Activated naive CD4-positive, alpha-beta T cell treated with anti-CD3 and anti-CD28 coated beads, Interleukin-2, amount 10 ng/mL, durations not matched to agents 7 days and 5 days (primary cell): ENCODE results near the gene FHIT.

Experiments used
- CTCF ChIA-PET: fragments of 350-600 bp; sonication (Branson Sonifier 250); formaldehyde crosslinking; loops from one replicate; lab custom pipeline; 2021; ENCODE audit warnings: antibody characterized with exemption; lab: Charles Lee
- DNase-seq: peaks from one replicate; pipeline ENCODE4 v3.0.0-alpha.2; 2020
- H3K27ac Mint-ChIP-seq: one replicate; pipeline ENCODE4 v1.8.0; 2021; ENCODE audit warnings: mild to moderate bottlenecking, moderate library complexity, mixed read lengths
- H3K27me3 Mint-ChIP-seq: one replicate; pipeline ENCODE4 v1.8.0; 2021; ENCODE audit warnings: mild to moderate bottlenecking, mixed read lengths
- H3K36me3 Mint-ChIP-seq: one replicate; pipeline ENCODE4 v1.8.0; 2021; ENCODE audit warnings: mixed read lengths
- H3K4me1 Mint-ChIP-seq: one replicate; pipeline ENCODE4 v1.8.0; 2021; ENCODE audit warnings: mixed read lengths
- H3K4me3 Mint-ChIP-seq: one replicate; pipeline ENCODE4 v1.8.0; 2021; ENCODE audit warnings: mild to moderate bottlenecking, moderate library complexity, mixed read lengths
- H3K9me3 Mint-ChIP-seq: one replicate; pipeline ENCODE4 v1.8.0; 2021; ENCODE audit warnings: mixed read lengths

The FHIT gene

DNA sequence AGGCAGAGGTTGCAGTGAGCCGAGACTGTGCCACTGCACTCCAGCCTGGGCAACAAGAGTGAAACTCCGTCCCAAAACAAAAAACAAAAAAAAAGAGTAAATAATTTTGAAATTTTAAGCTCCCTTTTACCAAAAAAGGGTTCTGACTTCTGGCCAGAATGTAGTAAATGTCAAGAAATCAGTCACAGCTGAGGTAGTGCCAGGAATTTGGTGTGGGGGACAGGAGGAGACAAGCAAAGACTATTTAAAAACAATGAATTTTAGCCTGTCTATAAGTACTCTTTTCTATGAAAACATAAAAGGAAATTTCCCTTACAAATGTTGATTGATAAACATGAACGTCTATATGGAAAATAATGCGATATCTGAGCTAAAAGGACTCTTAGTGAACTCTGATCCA lies 363.7 kb downstream of the FHIT start:
- Mint-ChIP-seq H3K4me3 (no peak overlapping the region), H3K4me1 (no peaks in the 10 kb centered on the region), H3K27ac (no peak overlapping the region), H3K27me3 (no peaks in the 10 kb centered on the region), H3K9me3 (no peaks in the 10 kb centered on the region), H3K36me3 (no peaks in the 10 kb centered on the region)
- DNase-seq = no peak
- CTCF ChIA-PET = no interaction called here

GRCh38 chr3:60886518-60886917 lies 364.7 kb downstream of the FHIT start:
- CTCF ChIA-PET = no interaction called here
- H3K9me3 Mint-ChIP-seq = no peaks in the 10 kb centered on the region
- H3K36me3 Mint-ChIP-seq = no peaks in the 10 kb centered on the region
- no peak overlapping the region for H3K4me3 Mint-ChIP-seq
- no peak for DNase-seq
- H3K4me1 Mint-ChIP-seq = no peaks in the 10 kb centered on the region
- no peaks in the 10 kb centered on the region for H3K27me3 Mint-ChIP-seq
- H3K27ac Mint-ChIP-seq = no peak overlapping the region

- H3K4me3 Mint-ChIP-seq = no peak overlapping the region
- CTCF ChIA-PET = no interaction called here
- no peak overlapping the region for H3K27ac Mint-ChIP-seq
- no peaks in the 10 kb centered on the region for H3K27me3 Mint-ChIP-seq
- peaks cover 2% of the 10 kb centered on the region for H3K36me3 Mint-ChIP-seq
- peaks cover 6% of the 10 kb centered on the region for H3K9me3 Mint-ChIP-seq
- no peak for DNase-seq
- H3K4me1 Mint-ChIP-seq = no peaks in the 10 kb centered on the region
These were observed 367.2 kb downstream of the FHIT start for GRCh38 chr3:60884005-60884404.

GRCh38 chr3:60877188-60877587 lies 374.1 kb downstream of the FHIT start:
- Mint-ChIP-seq H3K9me3 (peaks cover 6% of the 10 kb centered on the region), H3K36me3 (peaks cover 2% of the 10 kb centered on the region), H3K4me1 (no peaks in the 10 kb centered on the region), H3K27me3 (no peaks in the 10 kb centered on the region), H3K4me3 (no peak overlapping the region), H3K27ac (no peak overlapping the region)
- no peak for DNase-seq
- CTCF ChIA-PET = no interaction called here

- no peak for DNase-seq
- no peaks in the 10 kb centered on the region for H3K4me1 Mint-ChIP-seq
- no peaks in the 10 kb centered on the region for H3K36me3 Mint-ChIP-seq
- H3K9me3 Mint-ChIP-seq = peaks cover 1% of the 10 kb centered on the region
- no peaks in the 10 kb centered on the region for H3K27me3 Mint-ChIP-seq
- H3K27ac Mint-ChIP-seq = no peak overlapping the region
- H3K4me3 Mint-ChIP-seq = no peak overlapping the region
- CTCF ChIA-PET = no interaction called here
These were observed 380.9 kb downstream of the FHIT start for GRCh38 chr3:60870396-60870795.

DNA sequence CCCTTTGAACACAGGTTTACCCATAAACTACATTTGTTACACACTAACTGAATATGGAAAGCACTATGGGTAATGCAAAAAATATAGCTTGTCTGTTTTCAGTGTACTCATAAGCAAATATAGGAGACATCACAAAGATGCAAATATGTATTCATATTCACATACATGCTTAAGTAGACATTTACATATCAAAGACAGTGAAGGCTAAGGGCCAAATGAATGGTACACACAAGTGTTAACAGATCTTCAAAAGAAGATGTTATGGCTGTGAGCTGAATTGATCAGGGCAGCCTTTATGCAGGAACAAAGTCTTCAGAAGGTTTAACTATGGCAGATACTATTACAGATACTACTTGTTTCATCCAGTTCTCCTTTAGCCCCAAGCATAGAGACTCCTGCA lies 384.1 kb downstream of the FHIT start:
- Mint-ChIP-seq H3K9me3 (peaks cover 3% of the 10 kb centered on the region), H3K36me3 (no peaks in the 10 kb centered on the region), H3K27me3 (no peaks in the 10 kb centered on the region), H3K4me1 (no peaks in the 10 kb centered on the region), H3K27ac (no peak overlapping the region), H3K4me3 (no peak overlapping the region)
- CTCF ChIA-PET = no interaction called here
- DNase-seq = no peak

DNA sequence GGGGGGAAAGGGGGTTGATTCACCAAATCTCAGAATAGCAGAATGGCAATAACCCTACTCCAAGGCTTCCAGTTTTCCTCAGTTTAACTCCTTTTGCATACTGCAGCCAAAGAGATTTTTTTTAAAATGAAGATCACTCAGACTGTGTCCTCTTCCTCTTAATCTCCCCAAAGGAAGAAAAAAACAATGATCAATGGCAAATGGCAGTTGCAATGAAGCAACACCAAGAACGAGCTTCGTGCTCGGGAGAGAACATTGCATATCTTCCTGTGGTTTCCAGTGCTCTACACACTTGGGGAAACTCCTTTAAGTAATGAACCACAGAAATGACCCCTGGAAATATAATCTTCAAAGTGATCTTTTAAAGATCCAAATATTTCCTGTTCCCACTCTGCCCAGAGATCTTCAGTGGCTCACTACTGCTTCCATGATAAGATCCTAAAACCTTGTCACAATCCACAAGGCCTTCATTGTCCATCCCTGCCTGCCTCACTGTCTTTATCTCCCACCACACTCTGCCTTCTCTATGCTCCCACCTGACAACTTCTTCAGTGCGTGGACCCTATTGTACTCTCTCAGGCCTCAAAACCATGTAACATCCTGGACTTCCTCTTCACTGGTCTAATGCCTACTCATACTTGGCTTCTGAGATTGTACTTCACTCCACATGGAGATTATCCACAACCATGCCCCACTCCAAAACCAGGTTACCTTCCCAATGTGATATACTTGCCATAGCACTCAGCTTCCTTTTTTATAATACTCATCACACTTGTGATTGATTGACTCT lies 394.8 kb downstream of the FHIT start:
- no peaks in the 10 kb centered on the region for H3K27me3 Mint-ChIP-seq
- no peak overlapping the region for H3K4me3 Mint-ChIP-seq
- H3K27ac Mint-ChIP-seq = no peak overlapping the region
- no peaks in the 10 kb centered on the region for H3K36me3 Mint-ChIP-seq
- CTCF ChIA-PET = no interaction called here
- H3K4me1 Mint-ChIP-seq = no peaks in the 10 kb centered on the region
- peaks cover 6% of the 10 kb centered on the region for H3K9me3 Mint-ChIP-seq
- DNase-seq = no peak

DNA sequence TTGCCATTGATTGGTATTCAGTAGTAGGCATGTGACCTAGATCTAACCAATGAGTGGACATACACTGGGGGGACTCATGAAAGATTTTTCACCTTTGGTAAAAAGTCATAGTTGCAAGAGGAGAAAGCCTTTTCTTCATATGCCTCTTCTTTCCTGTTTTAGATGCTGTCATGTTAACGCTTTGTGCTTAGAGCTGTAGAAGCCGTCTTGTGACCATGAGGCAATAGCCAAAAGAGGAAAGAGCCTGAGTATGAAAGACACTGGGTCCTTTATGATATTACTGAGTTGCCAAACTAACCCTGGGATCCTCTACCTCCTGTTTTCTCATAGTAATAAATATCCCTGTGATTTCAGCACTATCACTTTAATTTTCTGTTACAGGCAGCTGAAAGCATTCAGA lies 396.0 kb downstream of the FHIT start:
- Mint-ChIP-seq H3K36me3 (no peaks in the 10 kb centered on the region), H3K27me3 (no peaks in the 10 kb centered on the region), H3K4me1 (no peaks in the 10 kb centered on the region), H3K27ac (no peak overlapping the region), H3K4me3 (no peak overlapping the region), H3K9me3 (peaks cover 5% of the 10 kb centered on the region)
- no peak for DNase-seq
- CTCF ChIA-PET = no interaction called here

DNA sequence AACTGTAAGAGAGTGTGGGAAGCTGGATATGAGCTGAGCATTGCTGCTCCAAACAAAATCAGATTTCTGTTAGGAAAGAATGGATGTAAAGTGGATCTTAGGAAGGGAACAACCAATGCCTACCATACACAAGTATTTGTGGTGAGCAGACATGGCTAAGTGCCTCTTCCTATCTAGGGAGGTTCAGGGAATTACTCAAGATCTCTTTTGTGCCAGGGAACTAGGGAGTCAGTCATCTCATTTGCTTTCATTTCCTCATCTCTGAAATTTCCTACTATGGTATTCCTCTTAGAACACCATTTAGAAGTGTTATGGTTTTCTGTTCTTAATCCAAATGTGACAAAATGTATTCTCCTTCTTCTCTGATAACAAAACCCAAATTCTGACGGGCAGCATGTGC lies 396.5 kb downstream of the FHIT start:
- H3K27me3 Mint-ChIP-seq = no peaks in the 10 kb centered on the region
- no peaks in the 10 kb centered on the region for H3K36me3 Mint-ChIP-seq
- no peak for DNase-seq
- peaks cover 5% of the 10 kb centered on the region for H3K9me3 Mint-ChIP-seq
- H3K4me3 Mint-ChIP-seq = no peak overlapping the region
- H3K27ac Mint-ChIP-seq = no peak overlapping the region
- CTCF ChIA-PET = no interaction called here
- no peaks in the 10 kb centered on the region for H3K4me1 Mint-ChIP-seq

- Mint-ChIP-seq H3K4me3 (no peak overlapping the region), H3K9me3 (no peaks in the 10 kb centered on the region), H3K36me3 (no peaks in the 10 kb centered on the region), H3K4me1 (no peaks in the 10 kb centered on the region), H3K27ac (no peak overlapping the region), H3K27me3 (no peaks in the 10 kb centered on the region)
- CTCF ChIA-PET = no interaction called here
- no peak for DNase-seq
These were observed 403.5 kb downstream of the FHIT start for GRCh38 chr3:60847791-60848190.

DNA sequence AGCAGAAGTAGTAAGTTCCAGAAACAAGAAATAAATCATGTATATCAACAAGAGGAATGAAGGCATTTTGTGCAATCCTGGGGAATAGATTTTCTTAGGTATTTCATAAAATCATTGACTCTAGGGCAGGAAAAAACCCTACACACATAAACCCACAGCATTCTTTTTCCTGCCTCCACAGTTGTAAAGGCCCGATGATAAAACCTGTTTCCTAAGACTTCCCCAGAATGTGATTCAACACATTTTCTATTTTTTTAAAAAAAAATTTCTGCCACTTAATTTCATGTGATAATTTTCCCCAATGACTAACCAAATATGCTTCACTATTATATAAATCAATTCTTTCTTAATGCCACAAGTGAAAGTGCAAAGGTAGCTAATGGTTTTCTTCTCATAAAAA lies 407.0 kb downstream of the FHIT start:
- CTCF ChIA-PET = no interaction called here
- Mint-ChIP-seq H3K4me1 (no peaks in the 10 kb centered on the region), H3K36me3 (no peaks in the 10 kb centered on the region), H3K27ac (no peak overlapping the region), H3K9me3 (no peaks in the 10 kb centered on the region), H3K27me3 (no peaks in the 10 kb centered on the region), H3K4me3 (no peak overlapping the region)
- DNase-seq = no peak

GRCh38 chr3:60841355-60841754 lies 409.9 kb downstream of the FHIT start:
- Mint-ChIP-seq H3K36me3 (no peaks in the 10 kb centered on the region), H3K4me3 (no peak overlapping the region), H3K27ac (no peak overlapping the region), H3K9me3 (no peaks in the 10 kb centered on the region), H3K27me3 (no peaks in the 10 kb centered on the region), H3K4me1 (no peaks in the 10 kb centered on the region)
- DNase-seq = no peak
- CTCF ChIA-PET = no interaction called here

GRCh38 chr3:60839246-60839645 lies 412.0 kb downstream of the FHIT start:
- Mint-ChIP-seq H3K27ac (no peak overlapping the region), H3K4me1 (no peaks in the 10 kb centered on the region), H3K9me3 (no peaks in the 10 kb centered on the region), H3K4me3 (no peak overlapping the region), H3K27me3 (no peaks in the 10 kb centered on the region), H3K36me3 (no peaks in the 10 kb centered on the region)
- CTCF ChIA-PET = no interaction called here
- DNase-seq = no peak

DNA sequence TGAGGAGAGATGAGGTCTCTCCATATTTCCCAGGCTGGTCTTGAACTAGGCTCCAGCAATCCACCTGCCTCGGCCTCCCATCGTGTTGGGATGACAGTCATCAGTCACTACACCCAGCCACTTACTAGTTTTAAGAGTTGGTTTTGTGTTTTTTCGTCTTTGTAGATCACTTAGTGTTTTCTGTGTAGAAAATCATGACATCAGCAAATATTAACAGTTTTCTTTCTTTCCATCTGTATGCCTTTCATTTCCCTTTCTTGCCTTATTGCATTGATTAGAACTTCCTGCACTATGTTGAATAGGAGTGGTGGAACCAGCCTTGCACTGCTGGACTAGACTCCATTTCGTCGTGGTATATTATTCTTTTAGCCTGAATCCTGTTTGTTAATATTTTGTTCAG lies 415.5 kb downstream of the FHIT start:
- no peak overlapping the region for H3K27ac Mint-ChIP-seq
- H3K27me3 Mint-ChIP-seq = no peaks in the 10 kb centered on the region
- no peak for DNase-seq
- CTCF ChIA-PET = no interaction called here
- H3K4me3 Mint-ChIP-seq = no peak overlapping the region
- no peaks in the 10 kb centered on the region for H3K36me3 Mint-ChIP-seq
- H3K9me3 Mint-ChIP-seq = no peaks in the 10 kb centered on the region
- H3K4me1 Mint-ChIP-seq = no peaks in the 10 kb centered on the region

- Mint-ChIP-seq H3K9me3 (peaks cover 4% of the 10 kb centered on the region), H3K27me3 (no peaks in the 10 kb centered on the region), H3K4me3 (no peak overlapping the region), H3K27ac (no peak overlapping the region), H3K36me3 (no peaks in the 10 kb centered on the region), H3K4me1 (no peaks in the 10 kb centered on the region)
- DNase-seq = no peak
- CTCF ChIA-PET = no interaction called here
These were observed 422.2 kb downstream of the FHIT start for GRCh38 chr3:60829058-60829457.

DNA sequence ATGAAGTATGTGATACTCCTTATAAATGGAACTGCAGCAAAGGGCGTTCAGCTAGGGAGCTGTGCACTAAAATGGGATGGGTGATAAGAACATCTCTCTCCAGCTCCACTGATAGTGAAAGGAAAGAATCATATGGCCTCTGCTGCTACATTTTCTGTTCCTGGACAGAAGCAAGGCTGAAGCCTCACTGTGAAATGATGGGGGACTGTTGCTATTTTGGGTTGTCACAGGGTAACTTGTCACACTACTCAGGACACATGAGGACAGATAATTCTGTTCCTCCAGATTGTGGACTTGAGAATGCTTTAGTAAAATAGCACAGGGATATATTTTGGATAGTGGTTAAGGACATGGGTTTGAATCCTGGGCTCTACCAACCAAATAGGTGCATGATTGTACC lies 423.6 kb downstream of the FHIT start:
- H3K9me3 Mint-ChIP-seq = peaks cover 4% of the 10 kb centered on the region
- H3K27me3 Mint-ChIP-seq = no peaks in the 10 kb centered on the region
- no peaks in the 10 kb centered on the region for H3K36me3 Mint-ChIP-seq
- CTCF ChIA-PET = no interaction called here
- H3K4me3 Mint-ChIP-seq = no peak overlapping the region
- H3K4me1 Mint-ChIP-seq = no peaks in the 10 kb centered on the region
- DNase-seq = no peak
- H3K27ac Mint-ChIP-seq = no peak overlapping the region
